GM21515 (cell line): ENCODE results near the gene ZMIZ2.
"Not testable (repeated sequence)": the region's sequence is repeated elsewhere in the genome, so short reads cannot be mapped to it uniquely, and the experiment has no call there.

Experiments
- ATAC-seq: cut with Tn5 transposase; IDR thresholded peaks from one replicate; pipeline ENCODE4 v1.9.1; 2021; ENCODE audit not compliant: unreplicated experiment

ZMIZ2 gene

DNA sequence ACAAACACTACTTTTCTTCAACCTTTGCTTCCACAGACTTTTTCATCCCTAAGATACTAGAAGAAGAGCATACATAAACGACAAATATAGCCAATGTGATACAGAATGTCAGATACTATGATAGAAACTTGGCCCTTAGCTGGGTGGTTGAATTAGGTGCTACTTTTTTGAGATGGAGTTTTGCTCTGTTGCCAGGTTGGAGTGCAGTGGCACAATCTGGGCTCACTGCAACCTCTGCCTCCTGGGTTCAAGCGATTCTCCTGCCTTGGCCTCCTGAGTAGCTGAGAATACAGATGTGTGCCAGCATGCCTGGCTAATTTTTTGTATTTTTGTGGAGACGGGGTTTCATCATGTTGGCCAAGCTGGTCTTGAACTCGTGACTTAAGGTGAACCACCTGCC lies 51.3 kb downstream of the ZMIZ2 start:
- ATAC-seq, result no peak

- no peak for ATAC-seq
Measured at GRCh38 chr7:44801890-44802289, 53.2 kb downstream of the ZMIZ2 start.

DNA sequence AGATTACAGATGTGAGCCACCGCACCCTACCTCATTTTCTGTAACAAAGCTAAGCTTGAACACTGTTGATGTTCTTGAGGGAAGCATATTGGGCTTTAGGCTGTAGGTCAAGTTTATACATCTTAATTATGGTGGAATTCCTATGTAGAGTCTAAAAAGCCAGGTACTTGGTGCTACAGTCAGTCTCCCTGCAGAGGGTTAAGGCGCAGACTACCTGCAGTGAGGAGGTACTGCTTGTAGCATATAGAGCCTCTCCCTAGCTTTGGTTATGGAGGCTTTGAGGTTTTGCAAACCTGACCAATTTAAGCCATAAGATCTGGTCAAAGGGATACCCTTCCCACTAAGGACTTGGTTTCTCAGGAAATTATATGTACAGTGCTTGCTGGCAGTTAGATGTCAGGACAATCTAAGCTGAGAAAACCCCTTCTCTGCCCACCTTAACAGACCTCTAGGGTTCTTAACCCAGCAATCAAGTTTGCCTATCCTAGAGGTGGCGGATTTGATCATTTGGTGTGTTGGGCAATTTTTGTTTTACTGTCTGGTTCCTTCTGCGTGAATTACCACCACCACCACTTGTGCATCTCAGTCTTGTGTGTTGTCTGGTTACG lies 53.9 kb downstream of the ZMIZ2 start:
- no peak for ATAC-seq

GRCh38 chr7:44803828-44804519 lies 55.3 kb downstream of the ZMIZ2 start:
- not testable (repeated sequence) for ATAC-seq

DNA sequence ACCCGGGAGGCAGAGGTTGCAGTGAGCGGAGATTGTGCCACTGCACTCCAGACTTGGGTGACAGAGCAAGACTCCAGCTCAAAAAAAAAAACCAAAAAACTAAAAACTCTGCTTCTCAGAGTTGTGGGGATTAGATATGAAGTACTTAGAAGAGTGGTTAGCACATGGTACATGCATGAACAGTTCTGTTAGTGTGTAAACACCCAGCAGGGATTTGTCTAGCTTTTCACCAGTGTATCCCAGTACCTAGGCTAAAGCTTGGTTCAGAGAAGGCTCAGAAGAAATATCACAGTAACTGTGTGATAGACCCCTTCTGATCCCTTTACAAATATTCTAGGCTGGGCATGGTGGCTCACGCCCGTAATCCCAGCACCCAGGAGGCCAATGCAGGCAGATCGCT lies 57.3 kb downstream of the ZMIZ2 start:
- ATAC-seq, result no peak

DNA sequence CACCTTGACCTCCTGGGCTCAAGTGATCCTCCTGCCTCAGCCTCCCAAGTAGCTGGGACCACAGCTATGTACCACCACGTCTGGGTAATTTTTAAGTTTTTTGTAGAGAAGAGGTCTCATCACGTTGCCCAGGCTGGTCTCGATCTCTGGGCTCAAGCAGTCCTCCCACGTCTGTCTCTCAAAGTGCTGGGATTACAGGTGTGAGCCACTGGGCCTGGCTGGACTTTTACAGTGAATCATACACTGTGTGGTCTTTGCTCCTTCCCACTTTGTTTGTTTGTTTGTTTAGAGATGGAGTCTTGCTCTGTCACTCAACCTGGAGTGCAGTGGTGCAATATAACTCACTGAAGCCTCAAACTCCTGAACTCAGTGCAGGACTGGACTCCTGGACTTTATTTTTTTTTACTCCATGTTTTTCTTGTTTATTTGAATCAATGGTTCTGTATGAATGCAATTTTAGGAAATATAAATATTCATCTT lies 60.3 kb downstream of the ZMIZ2 start:
- no peak for ATAC-seq

- no peak for ATAC-seq
Measured at GRCh38 chr7:44811093-44811492, 62.4 kb downstream of the ZMIZ2 start.

DNA sequence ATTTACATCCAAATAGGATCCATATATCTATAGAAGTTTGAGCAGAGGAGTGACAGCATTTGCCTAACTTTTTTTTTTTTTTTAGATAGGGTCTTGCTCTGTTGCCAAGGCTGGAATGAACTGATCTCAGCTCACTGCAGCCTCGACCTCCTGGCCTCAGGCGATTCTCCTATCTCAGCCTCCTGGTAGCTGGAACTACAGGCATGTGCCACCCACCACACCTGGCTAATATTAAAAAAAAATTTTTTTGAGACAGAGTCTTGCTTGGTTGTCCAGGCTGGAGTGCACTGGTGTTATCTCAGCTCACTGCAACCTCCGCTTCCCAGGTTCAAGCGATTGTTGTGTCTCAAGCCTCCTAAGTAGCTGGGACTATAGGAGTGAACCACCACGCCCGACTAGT lies 62.9 kb downstream of the ZMIZ2 start:
- ATAC-seq, result no peak

DNA sequence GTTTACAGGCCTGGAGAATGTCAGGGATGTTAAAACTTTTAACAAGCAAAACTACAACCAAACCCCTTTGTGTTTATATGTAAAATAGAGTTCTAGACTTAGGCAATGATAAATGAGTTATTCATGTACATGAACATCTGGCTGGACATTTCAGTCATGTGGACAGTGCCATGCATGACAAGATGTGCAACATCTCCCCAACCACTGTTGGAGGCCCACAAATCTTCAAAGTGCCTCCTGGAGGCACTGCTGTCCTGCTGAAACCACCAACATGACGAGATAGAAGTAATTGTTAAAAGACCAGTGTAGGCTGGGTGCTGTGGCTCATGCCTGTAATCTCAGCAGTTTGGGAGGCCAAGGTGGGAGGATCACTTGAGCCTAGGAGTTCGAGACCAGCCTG lies 66.3 kb downstream of the ZMIZ2 start:
- no peak for ATAC-seq

DNA sequence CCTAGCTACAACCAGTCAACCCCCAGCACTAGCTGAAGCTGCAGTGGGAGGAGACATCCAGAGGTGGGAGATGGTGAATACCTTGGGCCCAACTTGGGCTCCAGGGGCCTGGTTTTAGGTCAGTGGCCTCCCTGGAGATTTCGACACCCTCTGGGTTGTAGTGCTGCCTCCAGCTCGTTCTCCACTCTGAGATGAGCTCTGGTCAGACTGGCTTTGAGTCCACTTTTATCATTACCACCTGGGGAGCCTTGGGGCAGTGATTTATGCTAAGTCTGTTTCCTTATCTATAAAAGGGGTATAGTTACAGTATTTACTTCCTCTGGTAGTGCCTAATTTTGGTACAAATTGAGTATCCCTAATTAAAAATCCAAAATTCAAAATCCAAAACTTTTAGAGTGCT lies 70.6 kb downstream of the ZMIZ2 start:
- ATAC-seq, result no peak
